Natural killer cell treated with Interleukin-12 subunit alpha and Interleukin-12 subunit beta and Interleukin-15 and Interleukin-18, amount 100 ng/mL, for 72 hours (primary cell): ENCODE results near the gene DDX27. TPM values are rescaled to one million over a fixed set of nuclear protein-coding genes. Genes with fewer than 3 reads are reported as not detected.

Source experiments
- ATAC-seq, 2 donors: fragments of 150-1000 bp; cut with Tn5 transposase in 1 of 2; sonication (Bioruptor Pico), chemical (Tn5 transposase) in 1 of 2; 2 replicates each; pipeline ENCODE4 v1.10.0; 2021
- DNase-seq: peaks from one replicate; pipeline ENCODE4 v3.0.0; 2022; ENCODE audit warnings: low spot score
- H3K27ac Mint-ChIP-seq, 2 donors: 1 replicate in 1 of 2; 2 replicates in 1 of 2; pipeline ENCODE4 v1.8.0; 2022; ENCODE audit warnings: mixed read lengths in 2 of 2, mild to moderate bottlenecking in 1 of 2, moderate library complexity in 1 of 2
- H3K27me3 Mint-ChIP-seq, 2 donors: 1 replicate in 1 of 2; 2 replicates in 1 of 2; pipeline ENCODE4 v1.8.0; 2022; ENCODE audit warnings: mixed read lengths in 2 of 2
- H3K36me3 Mint-ChIP-seq: one replicate; pipeline ENCODE4 v1.8.0; 2022; ENCODE audit warnings: mixed read lengths
- H3K4me1 Mint-ChIP-seq, 2 donors: 1 replicate in 1 of 2; 2 replicates in 1 of 2; pipeline ENCODE4 v1.8.0; 2022; ENCODE audit warnings: low read depth in 2 of 2, mixed read lengths in 2 of 2, mild to moderate bottlenecking in 1 of 2
- H3K4me3 Mint-ChIP-seq: one replicate; pipeline ENCODE4 v1.8.0; 2022; ENCODE audit warnings: mixed read lengths
- H3K9me3 Mint-ChIP-seq: 2 replicates; pipeline ENCODE4 v1.8.0; 2022; ENCODE audit warnings: mixed read lengths
- total RNA-seq, 2 donors: library from RNA; stranded (reverse); gene quantifications; one replicate each; pipeline ENCODE4 v1.2.3, GENCODE V29; 2022

The DDX27 gene
- total RNA-seq, 2 donors from 2014 or later = 41.4 to 60.2 TPM

DNA sequence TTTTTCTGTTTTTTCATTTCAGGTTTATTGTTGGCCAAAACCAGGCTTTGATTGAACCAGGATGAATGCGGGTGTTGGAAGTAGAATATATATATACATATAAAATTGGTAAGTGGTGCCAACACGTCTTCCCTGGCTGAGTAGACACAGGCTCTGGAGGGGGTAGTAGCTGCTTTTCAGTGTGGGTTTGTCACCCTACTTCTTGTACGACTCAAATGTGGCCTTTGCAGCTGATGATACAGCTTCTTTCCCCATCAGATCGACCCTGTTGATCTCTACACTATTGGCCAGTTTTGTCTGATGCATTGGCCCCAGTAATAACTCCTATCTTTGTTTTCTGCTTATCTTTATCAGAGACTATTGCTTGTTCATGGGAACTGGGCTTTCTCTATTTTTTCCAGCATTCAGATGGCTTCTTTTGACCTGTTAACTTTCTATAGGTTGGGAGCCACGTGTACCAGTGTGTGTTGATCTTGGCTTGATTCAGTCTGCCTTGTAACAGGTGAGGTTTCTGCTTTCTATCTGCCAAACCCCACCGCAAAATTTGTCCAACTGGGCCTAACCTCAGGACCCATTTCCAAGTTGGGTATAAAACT, 61.3 kb downstream of the DDX27 start:
- Mint-ChIP-seq H3K9me3 (peaks cover 19% of the 10 kb centered on the region), H3K36me3 (peaks cover 92% of the 10 kb centered on the region), H3K4me1 (peaks cover 81 to 94% of the 10 kb centered on the region in 2 donors), H3K27ac (peak overlapping the region; percentile 99 to 100), H3K4me3 (peak overlapping the region; percentile 99), H3K27me3 (no peaks in the 10 kb centered on the region)
- no peak for ATAC-seq
- DNase-seq = no peak

GRCh38 chr20:49281059-49281912, 62.1 kb downstream of the DDX27 start:
- DNase-seq (no peak), ATAC-seq (no peak)
- H3K4me3 Mint-ChIP-seq = peak overlapping the region; percentile 99
- H3K36me3 Mint-ChIP-seq = peaks cover 96% of the 10 kb centered on the region
- H3K4me1 Mint-ChIP-seq = peaks cover 83 to 94% of the 10 kb centered on the region in 2 donors
- H3K9me3 Mint-ChIP-seq = peaks cover 25% of the 10 kb centered on the region
- H3K27me3 Mint-ChIP-seq = no peaks in the 10 kb centered on the region
- H3K27ac Mint-ChIP-seq = peak overlapping the region; percentile 99 to 100

DNA sequence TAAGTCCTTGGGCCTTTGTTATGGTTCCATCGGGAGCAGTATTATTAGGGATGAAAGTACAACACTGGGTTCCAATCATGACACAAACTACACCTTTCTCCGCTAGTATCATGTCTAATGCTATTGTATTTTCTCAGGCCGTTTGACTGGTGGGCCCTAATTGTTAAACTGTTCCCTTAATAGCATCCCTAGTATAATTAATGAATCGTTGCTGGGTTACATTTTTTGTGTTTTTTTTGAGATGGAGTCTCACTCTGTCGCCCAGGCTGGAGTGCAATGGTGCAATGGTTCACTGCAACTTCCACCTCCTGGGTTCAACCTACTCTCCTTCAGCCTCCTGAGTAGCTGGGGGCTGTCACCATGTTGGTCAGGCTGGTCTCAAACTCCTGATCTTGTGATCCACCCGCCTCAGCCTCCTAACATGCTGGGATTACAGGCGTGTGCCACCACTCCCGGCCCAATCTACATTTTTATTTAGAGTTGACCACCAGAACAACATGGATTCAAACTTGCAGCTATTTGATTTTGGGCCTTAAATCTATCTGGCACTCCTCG, 62.8 kb downstream of the DDX27 start:
- Mint-ChIP-seq H3K27me3 (no peaks in the 10 kb centered on the region), H3K27ac (peak overlapping the region; percentile 99 to 100), H3K4me1 (peaks cover 82 to 94% of the 10 kb centered on the region in 2 donors), H3K36me3 (peaks cover 97% of the 10 kb centered on the region), H3K4me3 (peak overlapping the region; percentile 99), H3K9me3 (peaks cover 28% of the 10 kb centered on the region)
- ATAC-seq (no peak), DNase-seq (no peak)

- Mint-ChIP-seq H3K27me3 (no peaks in the 10 kb centered on the region), H3K4me3 (peak overlapping the region; percentile 99), H3K36me3 (peaks cover 98% of the 10 kb centered on the region), H3K4me1 (peaks cover 88 to 94% of the 10 kb centered on the region in 2 donors), H3K9me3 (peaks cover 32% of the 10 kb centered on the region), H3K27ac (peak overlapping the region; percentile 99 to 100)
- DNase-seq (no peak), ATAC-seq (no peak)
These were observed 63.5 kb downstream of the DDX27 start for GRCh38 chr20:49282584-49283171.

DNA sequence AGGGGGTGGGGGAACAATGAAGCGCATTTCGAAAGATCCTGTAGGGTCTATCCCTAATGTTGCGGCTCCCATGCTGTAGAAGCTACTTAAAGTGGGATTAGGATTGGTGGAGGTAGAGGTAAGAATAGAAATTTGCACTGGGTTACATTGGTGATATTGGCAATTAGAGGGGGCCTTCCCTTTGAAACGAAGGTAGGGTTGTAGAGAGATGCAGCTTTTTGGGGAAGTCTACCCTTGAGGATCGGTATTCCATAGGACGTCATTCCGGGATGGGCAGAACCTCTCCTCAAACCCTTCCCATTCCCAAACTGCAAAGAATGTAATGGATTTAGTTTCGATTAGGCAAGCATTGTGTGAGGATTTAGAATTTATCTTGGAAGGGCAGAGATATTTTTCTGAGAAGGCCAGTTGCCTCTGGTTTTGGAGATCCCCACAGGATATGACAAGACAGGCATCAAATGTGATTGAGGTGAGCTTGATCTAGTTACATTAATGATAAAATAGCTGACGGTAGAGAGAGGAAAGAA, 64.0 kb downstream of the DDX27 start:
- Mint-ChIP-seq H3K27me3 (no peaks in the 10 kb centered on the region), H3K9me3 (peaks cover 32% of the 10 kb centered on the region), H3K27ac (peak overlapping the region; percentile 99 to 100), H3K4me1 (peaks cover 91 to 97% of the 10 kb centered on the region in 2 donors), H3K36me3 (peaks cover 100% of the 10 kb centered on the region), H3K4me3 (peak overlapping the region; percentile 99)
- ATAC-seq (no peak), DNase-seq (no peak)

GRCh38 chr20:49283703-49284625, 64.7 kb downstream of the DDX27 start:
- DNase-seq (no peak), ATAC-seq (no peak)
- no peaks in the 10 kb centered on the region for H3K27me3 Mint-ChIP-seq
- peaks cover 84 to 92% of the 10 kb centered on the region in 2 donors for H3K4me1 Mint-ChIP-seq
- H3K27ac Mint-ChIP-seq = peak overlapping the region; percentile 99 to 100
- H3K36me3 Mint-ChIP-seq = peaks cover 100% of the 10 kb centered on the region
- H3K4me3 Mint-ChIP-seq = peak overlapping the region; percentile 99
- H3K9me3 Mint-ChIP-seq = peaks cover 32% of the 10 kb centered on the region

- peak overlapping the region; percentile 99 to 100 for H3K27ac Mint-ChIP-seq
- H3K9me3 Mint-ChIP-seq = peaks cover 32% of the 10 kb centered on the region
- peak overlapping the region; percentile 99 for H3K4me3 Mint-ChIP-seq
- no peak for ATAC-seq
- H3K36me3 Mint-ChIP-seq = peaks cover 96% of the 10 kb centered on the region
- peaks cover 78 to 87% of the 10 kb centered on the region in 2 donors for H3K4me1 Mint-ChIP-seq
- H3K27me3 Mint-ChIP-seq = no peaks in the 10 kb centered on the region
- DNase-seq = no peak
These were observed 65.6 kb downstream of the DDX27 start for GRCh38 chr20:49284818-49285217.

GRCh38 chr20:49285233-49285668, 66.0 kb downstream of the DDX27 start:
- DNase-seq (no peak), ATAC-seq (no peak)
- Mint-ChIP-seq H3K4me1 (peaks cover 73 to 83% of the 10 kb centered on the region in 2 donors), H3K36me3 (peaks cover 96% of the 10 kb centered on the region), H3K9me3 (peaks cover 32% of the 10 kb centered on the region), H3K27me3 (no peaks in the 10 kb centered on the region), H3K4me3 (peak overlapping the region; percentile 99), H3K27ac (peak overlapping the region; percentile 99 to 100)

DNA sequence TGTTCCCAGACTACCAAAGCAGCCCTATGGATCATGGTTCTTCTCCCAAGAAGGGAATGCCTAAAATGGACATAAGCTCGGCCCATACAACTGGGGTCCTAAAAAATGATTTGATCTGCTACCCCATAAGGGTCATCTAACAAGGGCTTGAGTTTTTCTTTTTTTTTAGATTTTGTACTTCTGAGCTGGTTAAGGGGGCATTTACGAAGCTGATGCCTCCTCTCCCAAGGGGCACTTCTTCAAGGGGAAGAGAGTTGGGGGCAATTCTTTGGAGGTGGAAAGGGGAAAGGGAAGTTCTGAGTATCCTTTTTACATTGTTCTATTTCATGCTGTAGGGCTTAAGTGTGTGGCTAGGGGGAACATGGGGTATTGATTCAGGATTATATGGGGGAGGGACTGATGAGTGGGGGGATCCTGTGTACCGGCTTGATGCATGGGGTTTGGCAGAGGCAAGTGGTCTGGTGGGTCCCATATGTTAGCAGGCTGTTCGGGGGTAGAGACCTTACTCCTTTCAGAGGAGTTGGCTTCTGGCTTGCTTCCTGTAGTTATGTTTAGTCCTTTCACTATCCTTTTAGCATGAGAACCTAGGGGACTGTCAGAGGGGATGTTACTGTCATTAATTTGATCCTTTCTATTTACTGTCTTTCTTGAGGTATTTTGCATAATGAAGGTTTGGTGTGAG, 66.7 kb downstream of the DDX27 start:
- no peaks in the 10 kb centered on the region for H3K27me3 Mint-ChIP-seq

GRCh38 chr20:49286689-49287551, 67.7 kb downstream of the DDX27 start:
- H3K27ac Mint-ChIP-seq = peak overlapping the region; percentile 11 to 100
- peak overlapping the region; percentile 99 for H3K4me3 Mint-ChIP-seq
- H3K4me1 Mint-ChIP-seq = peaks cover 65 to 77% of the 10 kb centered on the region in 2 donors
- peaks cover 90% of the 10 kb centered on the region for H3K36me3 Mint-ChIP-seq
- DNase-seq (no peak), ATAC-seq (no peak)
- no peaks in the 10 kb centered on the region for H3K27me3 Mint-ChIP-seq
- peaks cover 25% of the 10 kb centered on the region for H3K9me3 Mint-ChIP-seq

More for the DNA sequence above, 66.7 kb downstream of the DDX27 start:
- DNase-seq = no peak
- Mint-ChIP-seq H3K27ac (peak overlapping the region; percentile 99 to 100), H3K9me3 (peaks cover 29% of the 10 kb centered on the region), H3K4me3 (peak overlapping the region; percentile 99), H3K4me1 (peaks cover 71 to 82% of the 10 kb centered on the region in 2 donors), H3K36me3 (peaks cover 95% of the 10 kb centered on the region)
- ATAC-seq = no peak

DNA sequence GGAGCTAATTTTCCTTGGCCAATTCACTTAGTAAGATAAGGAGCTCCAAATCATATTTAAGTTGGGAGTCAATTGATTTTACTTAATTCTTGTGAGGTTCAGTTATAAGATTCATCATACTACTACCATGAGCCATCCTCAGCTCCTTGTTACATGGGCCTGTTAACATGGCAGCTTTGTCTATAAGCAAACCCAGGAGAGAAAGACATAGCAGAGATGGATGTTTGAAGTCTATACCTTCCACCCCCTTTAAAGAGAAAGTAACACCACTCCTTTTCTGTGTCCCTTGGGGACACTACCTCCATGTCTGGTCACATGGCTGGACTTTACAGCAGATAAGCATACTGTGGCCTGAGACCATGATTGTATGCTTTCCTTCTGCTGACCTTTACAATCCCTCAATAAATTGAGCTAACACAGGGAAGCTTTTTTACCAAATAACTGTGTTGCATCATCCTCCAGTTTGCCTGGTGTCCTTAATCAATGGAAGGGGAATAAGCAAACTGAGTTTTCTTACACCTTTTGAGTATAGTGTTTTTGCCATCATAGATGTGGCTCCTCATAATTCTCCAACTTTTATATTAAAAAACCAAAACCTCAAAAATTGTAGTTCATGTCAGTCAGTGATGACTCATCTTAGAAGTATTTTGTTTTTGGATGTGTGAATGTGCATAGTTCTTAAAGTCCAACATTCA, 68.5 kb downstream of the DDX27 start:
- Mint-ChIP-seq H3K36me3 (peaks cover 82% of the 10 kb centered on the region), H3K27ac (peak overlapping the region; percentile 11 to 100), H3K9me3 (peaks cover 25% of the 10 kb centered on the region), H3K4me3 (peak overlapping the region; percentile 99), H3K27me3 (no peaks in the 10 kb centered on the region), H3K4me1 (peaks cover 57 to 69% of the 10 kb centered on the region in 2 donors)
- ATAC-seq = peak; percentile 19 to 46
- no peak for DNase-seq
